Fibroblast of lung (primary cell): ENCODE data around the gene TMEM161A.

ENCODE experiments used
- EZH2 ChIP-seq: IDR thresholded peaks from 2 replicates; pipeline ENCODE4 v1.5.1; 2012; ENCODE audit warnings: low read length, control low read depth, mild to moderate bottlenecking; ENCODE audit errors: missing control alignments
- TF ChIP-seq, protein P1 (sequence below), 2 donors: IDR thresholded peaks in 1 of 2; conservative IDR thresholded peaks in 1 of 2; 1 replicate in 1 of 2; 2 replicates in 1 of 2; pipeline ENCODE4 v1.5.1; 2011 to 2012; ENCODE audit warnings: low read length in 2 of 2, control low read depth in 1 of 2, inconsistent platforms in 1 of 2, low read depth in 1 of 2, mild to moderate bottlenecking in 1 of 2

DNA sequence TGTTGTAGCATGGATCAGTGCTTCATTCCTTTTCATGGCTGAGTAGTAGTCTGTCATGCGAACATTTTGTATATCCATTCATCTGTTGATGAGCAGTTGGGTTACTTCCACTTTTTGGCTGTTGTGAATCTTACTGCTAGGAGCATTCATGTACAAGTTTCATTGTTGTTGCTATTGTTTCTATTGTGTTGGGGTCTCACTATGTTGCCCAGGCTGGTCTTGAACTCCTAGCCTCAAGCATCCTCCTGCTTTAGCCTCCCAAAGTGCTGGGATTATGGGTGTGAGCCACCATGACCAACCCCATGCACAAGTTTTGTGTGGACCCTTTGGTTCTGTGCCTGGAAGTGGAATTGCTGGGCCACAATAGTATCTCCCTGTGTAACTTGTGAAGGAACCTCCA lies 58.7 kb downstream of the TMEM161A start:
- TF ChIP-seq, protein P1, sequence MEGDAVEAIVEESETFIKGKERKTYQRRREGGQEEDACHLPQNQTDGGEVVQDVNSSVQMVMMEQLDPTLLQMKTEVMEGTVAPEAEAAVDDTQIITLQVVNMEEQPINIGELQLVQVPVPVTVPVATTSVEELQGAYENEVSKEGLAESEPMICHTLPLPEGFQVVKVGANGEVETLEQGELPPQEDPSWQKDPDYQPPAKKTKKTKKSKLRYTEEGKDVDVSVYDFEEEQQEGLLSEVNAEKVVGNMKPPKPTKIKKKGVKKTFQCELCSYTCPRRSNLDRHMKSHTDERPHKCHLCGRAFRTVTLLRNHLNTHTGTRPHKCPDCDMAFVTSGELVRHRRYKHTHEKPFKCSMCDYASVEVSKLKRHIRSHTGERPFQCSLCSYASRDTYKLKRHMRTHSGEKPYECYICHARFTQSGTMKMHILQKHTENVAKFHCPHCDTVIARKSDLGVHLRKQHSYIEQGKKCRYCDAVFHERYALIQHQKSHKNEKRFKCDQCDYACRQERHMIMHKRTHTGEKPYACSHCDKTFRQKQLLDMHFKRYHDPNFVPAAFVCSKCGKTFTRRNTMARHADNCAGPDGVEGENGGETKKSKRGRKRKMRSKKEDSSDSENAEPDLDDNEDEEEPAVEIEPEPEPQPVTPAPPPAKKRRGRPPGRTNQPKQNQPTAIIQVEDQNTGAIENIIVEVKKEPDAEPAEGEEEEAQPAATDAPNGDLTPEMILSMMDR (conservative IDR thresholded peaks at IDR 0.05 in 1 of 2, IDR thresholded peaks at IDR 0.05 in 1 of 2; ENCODE audit: low read depth in 1 of 2, low read length in 2 of 2) = no peak
- no peak for TF ChIP-seq EZH2
